ENCODE measurements around the gene GNL2.

The GNL2 gene
- 48.9 to 59.8 (median 55.1) reads per million in 4 donors for total RNA-seq

- DNase-seq, result peak; percentile 92 to 97 (median 95)
These were observed at the start of gene GNL2 for GRCh38 chr1:37595440-37596181. Gene GNL2 (minus strand): TSS chr1:37595937. CDS start chr1:37595822, 115 bp downstream.

GRCh38 chr1:37641059-37641458, 45.3 kb upstream of the GNL2 start:
- no peak for DNase-seq

- DNase-seq, result no peak
These were observed 40.7 kb upstream of the GNL2 start for GRCh38 chr1:37636435-37636834.

- DNase-seq, result no peak
These were observed 39.5 kb upstream of the GNL2 start for GRCh38 chr1:37634992-37635902.

GRCh38 chr1:37634244-37634991, 38.7 kb upstream of the GNL2 start, which contains the start of gene RSPO1:
Gene RSPO1 (minus strand): TSS chr1:37634892. CDS start chr1:37629661, 5,231 bp downstream.
- no peak for DNase-seq

- DNase-seq, result no peak
These were observed 38.2 kb upstream of the GNL2 start for GRCh38 chr1:37633938-37634243.

GRCh38 chr1:37633040-37633937, 37.6 kb upstream of the GNL2 start:
- DNase-seq, result no peak

GRCh38 chr1:37631036-37631435, 35.3 kb upstream of the GNL2 start:
- no peak for DNase-seq

GRCh38 chr1:37630426-37631028, 34.8 kb upstream of the GNL2 start:
- DNase-seq, result no peak

- DNase-seq, result no peak
These were observed 34.1 kb upstream of the GNL2 start for GRCh38 chr1:37629726-37630425.

GRCh38 chr1:37629008-37629407, 33.3 kb upstream of the GNL2 start:
- DNase-seq, result no peak

GRCh38 chr1:37628026-37628556, 32.4 kb upstream of the GNL2 start:
- no peak for DNase-seq

- no peak for DNase-seq
These were observed 26.4 kb upstream of the GNL2 start for GRCh38 chr1:37622131-37622530.

GRCh38 chr1:37621326-37621870, 25.7 kb upstream of the GNL2 start:
- DNase-seq, result no peak

GRCh38 chr1:37620707-37621106, 25.0 kb upstream of the GNL2 start:
- DNase-seq, result no peak

GRCh38 chr1:37616330-37616729, 20.6 kb upstream of the GNL2 start:
- DNase-seq, result no peak

GRCh38 chr1:37614105-37614504, 18.4 kb upstream of the GNL2 start:
- no peak for DNase-seq

GRCh38 chr1:37612186-37612585, 16.4 kb upstream of the GNL2 start:
- DNase-seq, result no peak

- no peak for DNase-seq
These were observed 14.3 kb upstream of the GNL2 start for GRCh38 chr1:37609994-37610393.

- DNase-seq, result no peak
These were observed 13.3 kb upstream of the GNL2 start for GRCh38 chr1:37609002-37609401.

All from T-helper 1 cell (primary cell).